GM21825 (cell line): ENCODE results near the gene FSCN2.

Experiments
- ATAC-seq: cut with Tn5 transposase; IDR thresholded peaks from one replicate; pipeline ENCODE4 v1.9.1; 2021; ENCODE audit warnings: mild to moderate bottlenecking, moderate library complexity; ENCODE audit not compliant: unreplicated experiment

Gene FSCN2

GRCh38 chr17:81552244-81553017 lies 24.3 kb downstream of the FSCN2 start, which contains the start of gene FAAP100:
FAAP100 (minus strand) TSS chr17:81552353; CDS start chr17:81552330, 23 bp downstream.
- ATAC-seq = peak; percentile 34

GRCh38 chr17:81553018-81553615 lies 24.9 kb downstream of the FSCN2 start:
- peak; percentile 25 for ATAC-seq

GRCh38 chr17:81553616-81554181 lies 25.5 kb downstream of the FSCN2 start:
- ATAC-seq = peak; percentile 2

GRCh38 chr17:81556175-81556691 lies 28.1 kb downstream of the FSCN2 start:
- no peak for ATAC-seq

- ATAC-seq = no peak
Observed at GRCh38 chr17:81556863-81557262, 28.7 kb downstream of the FSCN2 start.

- no peak for ATAC-seq
Observed at GRCh38 chr17:81557276-81558114, 29.3 kb downstream of the FSCN2 start.

DNA sequence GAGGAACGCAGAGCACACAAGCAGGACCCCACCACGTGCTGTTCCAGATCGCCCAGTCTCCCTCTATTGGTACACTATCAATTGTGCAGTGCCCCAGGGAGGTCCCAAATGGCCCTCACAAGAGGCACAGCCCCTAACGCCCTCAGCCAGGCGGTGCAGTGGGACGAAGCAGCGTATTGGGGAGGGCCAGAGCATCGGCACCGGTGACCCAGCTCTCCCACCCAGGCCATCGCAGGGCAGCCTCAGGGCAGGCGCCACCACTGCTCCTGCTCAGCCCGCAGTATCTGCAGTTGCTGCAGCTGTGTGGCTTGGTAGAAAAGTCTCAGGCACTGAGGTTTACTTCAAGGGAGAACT lies 29.9 kb downstream of the FSCN2 start:
- no peak for ATAC-seq

DNA sequence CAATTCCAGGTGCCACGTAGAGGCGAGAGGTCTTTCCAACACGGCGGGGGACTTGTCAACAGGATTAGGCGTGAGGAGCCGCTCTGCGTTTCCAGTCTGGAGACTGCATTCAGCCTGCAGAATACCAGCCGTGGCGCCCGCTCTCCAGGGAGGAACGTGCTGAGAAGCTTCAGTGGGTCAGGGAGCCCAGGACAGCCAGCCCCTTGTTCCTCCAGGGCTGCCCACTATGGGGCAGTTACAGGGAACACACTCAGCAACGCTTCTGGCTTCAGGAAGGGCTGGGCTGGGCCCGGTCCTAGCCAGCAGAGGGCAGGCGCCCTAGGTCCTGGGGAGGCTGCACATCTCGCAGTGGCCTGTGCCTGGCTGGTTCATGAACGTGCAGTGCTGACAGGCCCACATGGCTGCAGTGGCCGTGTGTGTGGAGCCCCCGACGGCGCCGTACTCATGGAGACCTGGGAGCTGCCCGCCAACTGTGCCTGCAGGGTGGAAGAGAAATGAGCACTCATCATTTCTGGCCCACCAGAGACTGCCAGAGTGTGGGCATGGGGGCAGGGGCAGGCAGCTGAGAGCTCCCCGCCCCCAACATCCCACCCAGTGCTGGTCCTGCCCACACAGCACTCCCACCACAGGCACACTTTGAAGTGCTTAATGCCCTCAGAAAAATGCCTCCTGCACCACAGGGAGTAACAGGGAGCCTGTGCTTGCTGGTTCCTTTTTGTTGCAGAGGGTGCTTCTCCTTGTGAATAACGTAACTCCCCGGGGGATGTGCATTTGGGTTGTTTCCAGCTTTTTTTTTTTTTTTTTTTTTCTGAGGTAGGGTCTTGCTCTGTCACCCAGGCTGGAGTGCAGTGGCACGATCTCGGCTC lies 31.0 kb downstream of the FSCN2 start:
- ATAC-seq = no peak

GRCh38 chr17:81561494-81561885 lies 33.3 kb downstream of the FSCN2 start:
- no peak for ATAC-seq

DNA sequence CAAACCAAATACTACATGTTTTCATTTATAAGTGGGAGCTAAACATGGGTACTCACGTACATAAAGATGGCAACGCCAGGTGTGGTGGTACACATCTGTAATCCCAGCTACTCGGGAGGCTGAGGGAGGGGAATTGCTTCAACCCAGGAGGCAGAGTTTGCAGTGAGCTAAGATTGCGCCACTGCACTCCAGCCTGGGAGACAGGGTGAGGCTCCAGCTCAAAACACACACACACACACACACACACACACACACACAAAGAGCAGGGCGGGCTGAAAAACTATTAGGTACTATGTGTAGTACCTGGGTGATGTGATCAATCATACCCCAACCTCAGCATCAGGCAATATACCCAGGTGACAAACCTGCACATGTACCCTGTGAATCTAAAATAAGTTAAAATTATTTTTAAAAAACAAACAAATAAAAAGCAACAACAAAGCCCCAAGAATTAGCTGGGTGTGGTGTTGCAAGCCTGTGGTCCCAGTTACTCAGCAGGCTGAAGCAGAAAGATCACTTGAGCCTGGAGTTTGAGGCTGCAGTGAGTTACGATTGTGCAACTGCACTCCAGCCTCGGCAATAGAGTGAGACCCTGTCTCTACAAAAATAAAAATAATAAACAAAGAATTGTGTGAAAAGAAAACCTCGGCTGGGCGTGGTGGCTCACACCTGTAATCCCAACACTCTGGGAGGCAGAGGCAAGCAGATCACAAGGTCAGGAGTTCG lies 35.8 kb downstream of the FSCN2 start:
- no peak for ATAC-seq

DNA sequence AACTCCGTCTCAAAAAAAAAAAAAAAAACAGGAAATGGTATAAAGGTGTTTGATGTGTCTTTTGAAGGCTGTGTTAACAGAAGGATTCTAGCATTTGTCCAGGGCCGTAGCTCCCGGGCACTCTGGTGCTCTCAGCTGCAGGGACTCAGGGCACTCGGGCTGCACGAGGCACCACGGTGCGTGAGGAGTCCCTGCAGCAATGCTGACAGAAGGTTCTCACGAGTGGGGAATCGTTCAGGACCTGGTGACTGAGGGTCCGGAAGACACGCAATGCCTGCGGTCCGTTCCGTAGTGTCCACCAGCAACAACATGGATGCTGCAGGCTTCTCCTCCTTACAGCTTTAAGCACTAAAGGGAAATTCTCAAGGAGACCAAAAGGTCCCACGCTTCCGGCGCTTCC lies 36.6 kb downstream of the FSCN2 start:
- ATAC-seq = no peak

- no peak for ATAC-seq
Observed at GRCh38 chr17:81565231-81565630, 37.1 kb downstream of the FSCN2 start.

DNA sequence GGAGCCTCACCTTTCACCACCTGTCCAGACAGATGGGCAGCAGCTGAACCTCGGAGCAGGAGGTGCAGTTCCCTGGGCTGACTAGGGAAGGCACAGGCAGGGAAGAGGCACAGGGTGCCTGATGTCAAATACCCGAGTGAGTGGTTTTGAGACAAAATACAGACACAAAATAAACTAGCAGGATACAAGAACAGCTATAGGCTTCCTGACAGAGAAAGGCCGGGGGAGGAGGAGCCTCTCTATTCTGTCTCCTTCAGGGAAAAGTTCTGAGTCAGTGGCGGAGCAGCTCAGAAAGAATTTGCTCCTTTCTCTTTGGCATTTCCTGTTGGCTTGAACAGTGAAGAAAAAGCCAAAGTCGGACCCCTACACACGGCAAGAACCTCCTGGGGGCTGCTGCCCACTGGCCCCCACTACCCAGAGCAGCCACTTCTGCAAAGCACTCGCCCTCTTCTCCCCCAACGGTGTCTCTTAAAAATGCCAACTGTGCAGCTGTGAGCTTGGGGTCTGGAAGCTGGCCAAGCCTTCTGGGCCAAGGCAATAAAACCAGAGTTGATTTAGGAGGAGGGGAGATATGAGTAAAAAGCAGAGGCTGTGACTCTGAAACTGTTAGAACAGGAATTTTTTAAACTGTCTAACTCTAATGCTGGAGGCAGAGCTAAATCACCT lies 38.4 kb downstream of the FSCN2 start:
- no peak for ATAC-seq

- no peak for ATAC-seq
Observed at GRCh38 chr17:81567191-81567590, 39.0 kb downstream of the FSCN2 start.

DNA sequence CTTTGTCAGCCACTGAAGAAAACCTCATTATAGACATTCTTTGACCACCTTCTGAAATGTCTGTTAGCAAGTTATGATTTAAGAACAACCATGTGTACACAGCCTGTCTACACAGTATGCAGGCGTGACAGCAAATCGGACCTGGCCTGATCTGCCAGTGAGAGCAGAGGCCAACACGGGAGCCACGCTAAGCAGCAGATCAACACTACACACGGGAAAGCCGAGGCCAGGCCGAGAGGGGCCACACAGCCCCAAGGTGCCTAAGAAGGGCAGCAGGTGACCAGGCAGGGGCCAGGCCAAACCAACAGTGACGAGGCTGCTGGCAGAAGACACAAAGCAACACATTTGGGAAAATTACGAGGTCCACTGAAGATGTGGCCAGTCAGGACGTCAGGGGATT lies 40.2 kb downstream of the FSCN2 start:
- no peak for ATAC-seq

- no peak for ATAC-seq
Observed at GRCh38 chr17:81569986-81570514, 41.9 kb downstream of the FSCN2 start.

DNA sequence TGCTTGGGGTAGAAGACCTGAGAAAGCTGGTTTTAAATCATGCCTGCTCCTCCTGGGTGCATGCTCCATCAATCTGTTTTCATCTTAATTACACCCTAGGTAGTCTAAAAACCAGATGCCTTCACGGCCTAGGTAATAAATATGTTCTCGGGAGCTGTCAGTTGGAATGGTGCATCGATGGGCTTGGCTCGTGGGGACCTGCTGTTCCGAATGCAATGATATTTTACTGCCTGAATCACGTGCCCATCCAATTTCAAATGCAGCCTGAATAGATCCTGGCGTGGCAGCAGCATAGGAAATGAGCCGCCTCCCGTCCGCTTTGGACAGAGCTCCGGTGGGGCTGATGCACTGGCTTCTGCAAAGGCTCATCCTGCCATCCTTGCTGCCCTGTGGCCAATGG lies 42.8 kb downstream of the FSCN2 start:
- no peak for ATAC-seq

DNA sequence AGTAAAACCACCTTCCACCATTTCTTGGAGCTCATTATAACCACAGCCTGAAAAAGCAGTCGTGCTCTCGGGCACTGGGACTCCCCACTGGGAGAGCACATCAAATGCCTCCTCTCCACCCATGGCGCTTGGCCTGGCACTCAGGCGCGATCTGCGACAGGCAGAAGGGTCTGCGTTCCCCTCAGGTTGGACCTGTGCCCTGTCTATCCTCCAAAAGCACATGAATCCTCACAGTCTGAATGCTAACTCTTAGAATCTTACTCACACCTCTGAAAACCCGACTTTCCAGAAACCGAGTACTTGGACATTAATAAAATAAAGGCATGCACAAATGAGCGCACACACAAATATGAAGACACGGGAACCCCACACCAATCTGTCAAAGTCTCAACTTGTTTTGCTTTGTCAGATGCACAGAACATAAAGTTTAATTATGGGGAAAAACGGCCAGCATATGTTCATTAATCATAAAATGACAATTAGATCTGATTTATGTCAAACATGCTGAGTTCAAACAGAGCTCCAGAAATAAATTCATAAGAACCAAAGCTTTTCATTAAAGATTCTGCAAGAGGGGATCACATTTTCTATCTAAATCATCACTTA lies 44.5 kb downstream of the FSCN2 start:
- ATAC-seq = no peak
